HG02981 (cell line): ENCODE results near the gene ZCCHC2.

Experiments used
- ATAC-seq: cut with Tn5 transposase; IDR thresholded peaks from one replicate; pipeline ENCODE4 v1.9.1; 2021; ENCODE audit warnings: mild to moderate bottlenecking, moderate library complexity; ENCODE audit not compliant: unreplicated experiment

Gene ZCCHC2

DNA sequence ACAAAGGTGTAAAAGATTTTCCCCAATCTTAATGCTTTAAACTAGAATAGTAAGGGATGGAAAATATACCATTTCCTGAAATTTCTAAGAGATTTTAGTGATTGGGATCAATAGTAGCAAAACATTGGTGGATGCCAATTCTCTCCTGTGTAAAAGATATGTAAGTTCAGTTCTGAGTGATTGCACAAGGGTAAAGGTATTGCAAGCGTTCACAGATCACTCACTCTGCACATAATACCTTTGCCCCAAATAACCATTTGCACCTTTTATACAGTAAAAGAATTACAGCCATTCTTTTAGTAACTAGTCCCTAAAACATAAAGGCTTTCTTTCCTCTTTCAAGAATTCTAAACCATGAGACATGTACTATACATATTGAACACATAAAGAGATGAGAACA is 13.0 kb upstream of the ZCCHC2 start:
- no peak for ATAC-seq

GRCh38 chr18:62510789-62511188 is 12.0 kb upstream of the ZCCHC2 start:
- ATAC-seq, result no peak

- no peak for ATAC-seq
Observed at GRCh38 chr18:62512532-62512931, 10.3 kb upstream of the ZCCHC2 start.

GRCh38 chr18:62512996-62513395 is 9.8 kb upstream of the ZCCHC2 start:
- no peak for ATAC-seq

GRCh38 chr18:62514570-62514969 is 8.3 kb upstream of the ZCCHC2 start:
- no peak for ATAC-seq

GRCh38 chr18:62516242-62516641 is 6.6 kb upstream of the ZCCHC2 start:
- ATAC-seq, result no peak

- ATAC-seq, result no peak
Observed at GRCh38 chr18:62518460-62519375, 4.1 kb upstream of the ZCCHC2 start.

GRCh38 chr18:62519684-62520083 is 3.1 kb upstream of the ZCCHC2 start:
- ATAC-seq, result no peak

- ATAC-seq, result no peak
Observed at GRCh38 chr18:62521082-62521481, 1.7 kb upstream of the ZCCHC2 start.

DNA sequence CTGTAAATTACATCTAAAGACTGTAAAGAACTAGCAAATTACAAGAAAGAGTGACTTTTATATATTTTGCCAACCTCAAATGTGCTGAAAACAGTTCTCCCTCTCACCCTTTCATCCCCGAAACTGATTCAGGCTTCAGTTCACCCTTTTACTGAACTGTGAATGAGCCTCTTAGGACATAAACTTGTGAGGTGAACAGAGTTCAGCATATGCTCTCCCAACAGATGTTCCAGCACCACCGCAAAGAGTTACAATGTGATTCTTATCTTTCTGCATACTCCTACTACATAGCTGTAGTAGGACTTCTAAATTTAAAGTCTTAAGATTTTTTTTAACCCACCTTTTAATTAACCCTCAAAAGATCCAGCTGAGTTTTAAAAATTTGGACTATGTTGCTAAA is 1.2 kb upstream of the ZCCHC2 start:
- ATAC-seq, result no peak

DNA sequence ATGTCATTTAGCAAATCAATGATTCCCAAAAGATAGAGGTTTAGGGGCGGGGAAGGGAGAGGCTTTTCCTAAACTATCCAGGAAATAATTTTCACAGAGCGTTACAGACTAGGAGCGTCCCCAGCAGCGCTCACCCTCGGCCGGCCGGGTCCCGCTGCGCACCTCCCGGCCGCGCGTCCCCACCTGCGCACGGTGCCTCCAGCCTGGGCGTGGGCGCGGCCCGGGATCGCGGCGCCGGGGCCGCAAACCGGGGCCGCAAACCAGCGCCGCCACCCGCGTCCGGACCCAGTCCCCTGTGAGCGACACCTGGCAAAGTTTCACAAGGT is 684 bp upstream of the ZCCHC2 start:
- peak; percentile 1 for ATAC-seq

DNA sequence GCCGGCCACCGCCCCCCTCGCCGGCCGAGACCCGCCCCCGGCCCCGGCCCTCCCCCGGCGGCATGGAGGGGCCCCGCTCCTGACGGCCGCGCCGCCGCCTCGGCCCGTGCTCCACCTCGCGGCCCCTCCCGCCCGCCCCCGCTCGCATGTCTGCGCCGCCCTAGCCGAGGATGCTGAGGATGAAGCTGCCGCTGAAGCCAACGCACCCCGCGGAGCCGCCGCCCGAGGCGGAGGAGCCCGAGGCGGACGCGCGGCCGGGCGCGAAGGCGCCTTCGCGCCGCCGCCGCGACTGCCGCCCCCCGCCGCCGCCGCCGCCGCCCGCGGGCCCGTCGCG is 397 bp downstream of the ZCCHC2 start:
- no peak for ATAC-seq

DNA sequence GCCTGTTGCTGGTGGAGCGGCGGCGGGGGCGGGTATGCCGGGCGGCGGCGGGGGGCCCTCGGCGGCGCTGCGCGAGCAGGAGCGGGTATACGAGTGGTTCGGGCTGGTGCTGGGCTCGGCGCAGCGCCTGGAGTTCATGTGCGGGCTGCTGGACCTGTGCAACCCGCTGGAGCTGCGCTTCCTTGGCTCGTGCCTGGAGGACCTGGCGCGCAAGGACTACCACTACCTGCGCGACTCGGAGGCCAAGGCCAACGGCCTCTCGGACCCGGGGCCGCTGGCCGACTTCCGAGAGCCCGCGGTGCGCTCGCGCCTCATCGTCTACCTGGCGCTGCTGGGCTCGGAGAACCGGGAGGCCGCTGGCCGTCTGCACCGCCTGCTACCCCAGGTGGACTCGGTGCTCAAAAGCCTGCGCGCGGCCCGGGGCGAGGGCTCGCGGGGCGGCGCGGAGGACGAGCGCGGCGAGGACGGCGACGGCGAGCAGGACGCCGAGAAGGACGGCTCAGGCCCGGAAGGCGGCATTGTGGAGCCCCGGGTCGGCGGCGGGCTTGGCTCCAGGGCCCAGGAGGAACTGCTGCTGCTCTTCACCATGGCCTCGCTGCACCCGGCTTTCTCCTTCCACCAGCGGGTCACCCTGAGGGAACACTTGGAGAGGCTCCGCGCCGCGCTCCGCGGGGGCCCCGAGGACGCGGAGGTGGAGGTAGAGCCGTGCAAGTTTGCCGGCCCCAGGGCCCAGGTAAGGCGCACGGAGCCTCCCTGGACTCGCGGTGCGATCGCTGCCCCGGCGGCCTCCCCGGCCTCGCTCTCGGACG is 1.0 kb downstream of the ZCCHC2 start:
- ATAC-seq, result no peak

GRCh38 chr18:62524440-62525200 is 1.8 kb downstream of the ZCCHC2 start:
- ATAC-seq, result no peak

DNA sequence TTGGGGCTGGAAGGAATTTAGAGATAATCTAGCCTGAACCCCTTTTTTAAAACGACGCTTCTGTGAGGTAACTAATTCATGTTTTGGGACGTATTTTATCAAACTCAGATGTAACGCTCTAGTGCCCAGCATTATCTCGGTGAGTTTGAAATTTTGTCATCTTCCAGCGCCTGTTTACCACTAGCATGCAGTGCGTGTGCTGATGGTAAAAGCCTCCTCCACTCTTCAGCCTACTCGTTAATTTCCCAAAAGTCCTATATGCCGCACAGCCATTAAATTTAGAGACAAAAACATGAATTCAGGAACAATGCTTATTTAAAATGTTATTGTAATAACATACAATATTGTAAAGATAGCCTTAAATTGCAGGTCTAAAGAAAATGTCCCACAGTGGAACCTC is 2.8 kb downstream of the ZCCHC2 start:
- no peak for ATAC-seq

DNA sequence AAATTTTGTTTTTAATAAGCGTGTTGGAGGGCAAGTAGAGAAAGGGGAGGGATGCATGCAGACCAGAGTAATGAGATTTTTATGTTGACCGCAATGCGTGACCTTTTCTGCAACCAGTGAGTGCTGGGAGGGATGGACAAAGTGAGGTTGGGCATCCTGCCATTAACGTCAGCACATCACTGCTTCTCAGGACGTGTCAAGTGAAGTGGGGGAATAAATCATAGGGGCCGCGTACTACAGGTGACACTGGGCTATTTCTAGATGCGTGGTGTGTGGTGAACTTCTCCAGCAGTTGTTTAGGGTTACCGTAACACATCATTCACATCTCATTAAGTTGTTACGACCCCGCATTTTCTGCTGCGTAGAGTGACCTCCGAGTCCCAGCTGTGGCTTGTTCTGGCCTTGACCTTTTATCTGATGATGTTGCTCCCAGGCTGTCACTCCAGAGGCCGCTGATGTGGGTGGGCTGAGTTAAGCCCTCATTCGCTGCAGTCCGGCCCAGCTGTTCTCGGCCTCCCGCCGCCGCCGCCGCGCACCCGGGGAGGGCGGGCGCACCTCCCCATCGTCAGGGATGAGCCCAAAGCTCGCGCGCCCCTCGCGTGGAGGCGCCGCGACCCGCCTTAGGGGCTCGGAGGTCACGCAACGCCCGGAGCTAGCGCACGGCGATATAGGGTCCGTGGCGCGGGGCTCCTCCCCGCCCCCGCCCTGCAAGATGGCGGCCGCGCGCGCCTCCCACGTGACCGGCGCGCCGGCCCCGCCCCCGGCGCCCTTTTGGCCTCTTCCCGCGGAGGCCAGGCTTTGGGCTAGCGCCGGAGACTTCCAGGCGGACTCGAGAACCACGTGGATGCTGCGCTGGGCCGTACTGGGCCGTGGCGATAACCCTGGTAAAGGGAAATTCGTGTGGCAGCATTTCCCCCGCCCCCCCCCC is 3.5 kb downstream of the ZCCHC2 start:
- ATAC-seq, result no peak

GRCh38 chr18:62529597-62529996 is 6.8 kb downstream of the ZCCHC2 start:
- no peak for ATAC-seq

GRCh38 chr18:62531078-62531477 is 8.3 kb downstream of the ZCCHC2 start:
- ATAC-seq, result no peak

DNA sequence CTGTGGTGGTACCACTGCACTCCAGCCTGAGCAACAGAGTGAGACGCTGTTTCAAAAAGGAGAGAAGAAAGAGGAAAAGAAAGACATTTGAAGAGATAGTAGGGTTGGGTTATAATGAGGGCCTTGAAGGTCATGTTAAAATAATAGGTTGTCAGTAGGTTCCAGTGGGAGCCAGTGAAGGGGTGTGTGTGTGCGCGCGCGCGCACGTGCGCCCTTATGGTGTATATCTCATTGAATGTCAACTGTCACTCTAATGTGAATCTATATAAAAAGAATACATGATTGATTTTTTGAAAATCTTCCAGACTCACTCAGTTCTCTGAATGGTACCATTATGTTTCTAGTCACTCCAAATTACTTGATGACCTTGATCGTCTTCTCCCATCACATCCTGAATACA is 9.1 kb downstream of the ZCCHC2 start:
- ATAC-seq, result no peak

GRCh38 chr18:62536005-62536404 is 13.2 kb downstream of the ZCCHC2 start:
- ATAC-seq, result no peak
